DND-41 (cell line): ENCODE measurements around the gene OGFOD2.

Source experiments
- ATAC-seq: fragments of 200-7000 bp; cut with Tn5 transposase; 3 replicates; pipeline ENCODE4 v1.9.1; 2021; ENCODE audit warnings: low read depth; ENCODE audit not compliant: insufficient read depth
- DNase-seq: peaks from one replicate; pipeline ENCODE4 v3.0.0-alpha.2; 2020
- H2AFZ ChIP-seq: 2 replicates; pipeline ENCODE4 v1.6.0; 2012; ENCODE audit warnings: low read depth, low read length
- H3K27ac ChIP-seq: 2 replicates; pipeline ENCODE4 v1.5.1; 2012; ENCODE audit warnings: low read length, inconsistent platforms
- H3K27me3 ChIP-seq: fragments of 200-600 bp; sonication (generic); 2 replicates; pipeline ENCODE4 v1.6.0; 2012; ENCODE audit warnings: low read length, mild to moderate bottlenecking, inconsistent platforms; ENCODE audit not compliant: insufficient read depth, poor library complexity
- H3K36me3 ChIP-seq: 2 replicates; pipeline ENCODE4 v1.5.1; 2012; ENCODE audit warnings: low read length, inconsistent platforms; ENCODE audit not compliant: insufficient read depth
- H3K4me1 ChIP-seq: 2 replicates; pipeline ENCODE4 v1.5.1; 2012; ENCODE audit warnings: mild to moderate bottlenecking, low read length; ENCODE audit not compliant: insufficient read depth
- H3K4me2 ChIP-seq: 2 replicates; pipeline ENCODE4 v1.6.0; 2012; ENCODE audit warnings: mild to moderate bottlenecking, moderate library complexity, low read length, inconsistent platforms; ENCODE audit not compliant: insufficient read depth
- H3K4me3 ChIP-seq, 2 experiments: fragments of 200-600 bp in 1 of 2; shearing (Covaris generic) in 1 of 2; 2 replicates each; pipeline ENCODE4 v1.5.1; 2012 to 2016; ENCODE audit warnings: inconsistent platforms in 2 of 2, low read length in 2 of 2, mild to moderate bottlenecking in 2 of 2, low read depth in 1 of 2, moderate library complexity in 1 of 2
- H3K79me2 ChIP-seq: 2 replicates; pipeline ENCODE4 v1.6.0; 2012; ENCODE audit warnings: low read length, inconsistent platforms; ENCODE audit not compliant: insufficient read depth
- H3K9ac ChIP-seq: 2 replicates; pipeline ENCODE4 v1.6.0; 2012; ENCODE audit warnings: low read depth, mild to moderate bottlenecking, inconsistent platforms, low read length, moderate library complexity
- H3K9me3 ChIP-seq: 2 replicates; pipeline ENCODE4 v1.5.1; 2012; ENCODE audit warnings: low read length, moderate library complexity, mild to moderate bottlenecking, inconsistent platforms; ENCODE audit not compliant: insufficient read depth, severe bottlenecking
- H4K20me1 ChIP-seq: 2 replicates; pipeline ENCODE4 v1.6.0; 2012; ENCODE audit warnings: low read length; ENCODE audit not compliant: insufficient read depth
- EZH2 ChIP-seq: IDR thresholded peaks from 3 replicates; pipeline ENCODE4 v1.6.1; 2012; ENCODE audit warnings: borderline replicate concordance, low read depth, mild to moderate bottlenecking, moderate library complexity, low read length, inconsistent platforms; ENCODE audit not compliant: severe bottlenecking
- TF ChIP-seq, protein P1 (sequence below): IDR thresholded peaks from 2 replicates; pipeline ENCODE4 v1.5.1; 2012; ENCODE audit warnings: borderline replicate concordance, low read length, moderate library complexity, mild to moderate bottlenecking; ENCODE audit not compliant: poor library complexity, severe bottlenecking; ENCODE audit errors: extremely low read depth

The OGFOD2 gene

GRCh38 chr12:123028475-123028874 lies 53.4 kb downstream of the OGFOD2 start:
- ATAC-seq (no peak), DNase-seq (no peak)
- TF ChIP-seq, protein P1, sequence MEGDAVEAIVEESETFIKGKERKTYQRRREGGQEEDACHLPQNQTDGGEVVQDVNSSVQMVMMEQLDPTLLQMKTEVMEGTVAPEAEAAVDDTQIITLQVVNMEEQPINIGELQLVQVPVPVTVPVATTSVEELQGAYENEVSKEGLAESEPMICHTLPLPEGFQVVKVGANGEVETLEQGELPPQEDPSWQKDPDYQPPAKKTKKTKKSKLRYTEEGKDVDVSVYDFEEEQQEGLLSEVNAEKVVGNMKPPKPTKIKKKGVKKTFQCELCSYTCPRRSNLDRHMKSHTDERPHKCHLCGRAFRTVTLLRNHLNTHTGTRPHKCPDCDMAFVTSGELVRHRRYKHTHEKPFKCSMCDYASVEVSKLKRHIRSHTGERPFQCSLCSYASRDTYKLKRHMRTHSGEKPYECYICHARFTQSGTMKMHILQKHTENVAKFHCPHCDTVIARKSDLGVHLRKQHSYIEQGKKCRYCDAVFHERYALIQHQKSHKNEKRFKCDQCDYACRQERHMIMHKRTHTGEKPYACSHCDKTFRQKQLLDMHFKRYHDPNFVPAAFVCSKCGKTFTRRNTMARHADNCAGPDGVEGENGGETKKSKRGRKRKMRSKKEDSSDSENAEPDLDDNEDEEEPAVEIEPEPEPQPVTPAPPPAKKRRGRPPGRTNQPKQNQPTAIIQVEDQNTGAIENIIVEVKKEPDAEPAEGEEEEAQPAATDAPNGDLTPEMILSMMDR: no peak
- no peak for TF ChIP-seq EZH2
- peaks cover 3% of the 10 kb centered on the region for H3K4me1 ChIP-seq
- H3K9me3 ChIP-seq: no peaks in the 10 kb centered on the region
- no peaks in the 10 kb centered on the region for H3K27me3 ChIP-seq
- H3K27ac ChIP-seq: no peak overlapping the region
- no peaks in the 10 kb centered on the region for H3K79me2 ChIP-seq
- H3K4me3 ChIP-seq: no peak overlapping the region
- no peak overlapping the region for H2AFZ ChIP-seq
- H3K9ac ChIP-seq: no peak overlapping the region
- H4K20me1 ChIP-seq: no peaks in the 10 kb centered on the region
- no peaks in the 10 kb centered on the region for H3K36me3 ChIP-seq
- no peak overlapping the region for H3K4me2 ChIP-seq

GRCh38 chr12:123029550-123029949 lies 54.5 kb downstream of the OGFOD2 start:
- DNase-seq (no peak), ATAC-seq (no peak)
- H2AFZ ChIP-seq: no peak overlapping the region
- no peak overlapping the region for H3K9ac ChIP-seq
- H3K4me2 ChIP-seq: no peak overlapping the region
- H3K27me3 ChIP-seq: no peaks in the 10 kb centered on the region
- no peak overlapping the region for H3K4me3 ChIP-seq
- H3K27ac ChIP-seq: no peak overlapping the region
- H3K9me3 ChIP-seq: no peaks in the 10 kb centered on the region
- no peaks in the 10 kb centered on the region for H3K36me3 ChIP-seq
- H3K4me1 ChIP-seq: peaks cover 12% of the 10 kb centered on the region
- TF ChIP-seq, protein P1: no peak
- TF ChIP-seq EZH2: no peak
- no peaks in the 10 kb centered on the region for H4K20me1 ChIP-seq
- no peaks in the 10 kb centered on the region for H3K79me2 ChIP-seq
